ENCODE measurements around the gene FGD6.
"Not testable (repeated sequence)": the region's sequence is repeated elsewhere in the genome, so short reads cannot be mapped to it uniquely, and the experiment has no call there.

The FGD6 gene

GRCh38 chr12:95126076-95126475, 91.2 kb downstream of the FGD6 start:
- no peak for DNase-seq (ENCODE audit: low read depth in 3 of 3)

- DNase-seq (ENCODE audit: low read depth in 3 of 3) = no peak
Observed at GRCh38 chr12:95124106-95124505, 93.2 kb downstream of the FGD6 start.

- no peak for DNase-seq (ENCODE audit: low read depth in 3 of 3)
Observed at GRCh38 chr12:95118788-95119179, 98.5 kb downstream of the FGD6 start.

GRCh38 chr12:95118138-95118787, 99.0 kb downstream of the FGD6 start:
- DNase-seq (ENCODE audit: low read depth in 3 of 3) = no peak

GRCh38 chr12:95117178-95117599, 100.1 kb downstream of the FGD6 start:
- DNase-seq (ENCODE audit: low read depth in 3 of 3) = peak; percentile 18 to 47 (median 35)

GRCh38 chr12:95116773-95117172, 100.5 kb downstream of the FGD6 start:
- DNase-seq (ENCODE audit: low read depth in 3 of 3) = no peak

- no peak for DNase-seq (ENCODE audit: low read depth in 3 of 3)
Observed at GRCh38 chr12:95116341-95116740, 100.9 kb downstream of the FGD6 start.

GRCh38 chr12:95115641-95116040, 101.6 kb downstream of the FGD6 start:
- DNase-seq (ENCODE audit: low read depth in 3 of 3) = no peak

- DNase-seq (ENCODE audit: low read depth in 3 of 3) = no peak
Observed at GRCh38 chr12:95114766-95115405, 102.4 kb downstream of the FGD6 start.

- no peak for DNase-seq (ENCODE audit: low read depth in 3 of 3)
Observed at GRCh38 chr12:95107362-95107761, 109.9 kb downstream of the FGD6 start.

- DNase-seq (ENCODE audit: low read depth in 3 of 3) = no peak
Observed at GRCh38 chr12:95105540-95105939, 111.7 kb downstream of the FGD6 start.

- no peak for DNase-seq (ENCODE audit: low read depth in 3 of 3)
Observed at GRCh38 chr12:95104919-95105452, 112.3 kb downstream of the FGD6 start.

- peak; percentile 6 to 28 (median 12) for DNase-seq (ENCODE audit: low read depth in 3 of 3)
Observed at GRCh38 chr12:95102916-95103671, 114.2 kb downstream of the FGD6 start.

GRCh38 chr12:95101957-95102356, 115.3 kb downstream of the FGD6 start:
- DNase-seq (ENCODE audit: low read depth in 3 of 3) = not testable (repeated sequence)

- DNase-seq (ENCODE audit: low read depth in 3 of 3) = no peak
Observed at GRCh38 chr12:95100264-95101190, 116.7 kb downstream of the FGD6 start.

GRCh38 chr12:95099270-95099790, 117.9 kb downstream of the FGD6 start:
- no peak for DNase-seq (ENCODE audit: low read depth in 3 of 3)

GRCh38 chr12:95096852-95097251, 120.4 kb downstream of the FGD6 start:
- DNase-seq (ENCODE audit: low read depth in 3 of 3) = no peak

GRCh38 chr12:95096378-95096777, 120.9 kb downstream of the FGD6 start:
- DNase-seq (ENCODE audit: low read depth in 3 of 3) = no peak

GRCh38 chr12:95095866-95096265, 121.4 kb downstream of the FGD6 start:
- DNase-seq (ENCODE audit: low read depth in 3 of 3) = not testable (repeated sequence)

- no peak for DNase-seq (ENCODE audit: low read depth in 3 of 3)
Observed at GRCh38 chr12:95089462-95089861, 127.8 kb downstream of the FGD6 start.

GRCh38 chr12:95088379-95088778, 128.9 kb downstream of the FGD6 start:
- DNase-seq (ENCODE audit: low read depth in 3 of 3) = no peak

Data from stimulated activated CD4-positive, alpha-beta T cell treated with anti-CD3 and anti-CD28 coated beads, TNF-alpha, amount 100 ng/mL, for 24 hours (primary cell).